Adrenal gland (tissue), 5 donors: ENCODE data around the gene LRFN2.

Experiments
- CTCF ChIP-seq, 6 experiments: fragments of 450-650 bp in 4 of 6; fragments of 200-600 bp in 2 of 6; sonication (generic) in 1 of 6; IDR thresholded peaks; 1 replicate in 5 of 6; 2 replicates in 1 of 6; pipeline versions ENCODE4 v1.5.1 to v1.8.0; 2016 to 2021; ENCODE audit warnings: antibody characterized with exemption in 6 of 6, mild to moderate bottlenecking in 2 of 6, moderate library complexity in 1 of 6
- POLR2A ChIP-seq, 2 donors: fragments of 450-650 bp; IDR thresholded peaks; one replicate each; pipeline ENCODE4 v1.6.1; 2017; ENCODE audit warnings: antibody characterized with exemption in 2 of 2, mild to moderate bottlenecking in 2 of 2, moderate library complexity in 1 of 2
- donor health status: DM: no; HTN: no; CAD: no.

GRCh38 chr6:40535819-40536380 is 51.3 kb downstream of the LRFN2 start:
- TF ChIP-seq CTCF (IDR thresholded peaks at IDR 0.05) = no peak
- TF ChIP-seq POLR2A (IDR thresholded peaks at IDR 0.05) = no peak
